GM12872 (cell line): Measurements from ENCODE around the gene HTRA2.

Experiments
- TF ChIP-seq, protein P1 (sequence below): IDR thresholded peaks from 3 replicates; pipeline ENCODE4 v1.5.1; 2011; ENCODE audit warnings: low read depth, mild to moderate bottlenecking, low read length, moderate library complexity; ENCODE audit not compliant: insufficient read depth

The HTRA2 gene

DNA sequence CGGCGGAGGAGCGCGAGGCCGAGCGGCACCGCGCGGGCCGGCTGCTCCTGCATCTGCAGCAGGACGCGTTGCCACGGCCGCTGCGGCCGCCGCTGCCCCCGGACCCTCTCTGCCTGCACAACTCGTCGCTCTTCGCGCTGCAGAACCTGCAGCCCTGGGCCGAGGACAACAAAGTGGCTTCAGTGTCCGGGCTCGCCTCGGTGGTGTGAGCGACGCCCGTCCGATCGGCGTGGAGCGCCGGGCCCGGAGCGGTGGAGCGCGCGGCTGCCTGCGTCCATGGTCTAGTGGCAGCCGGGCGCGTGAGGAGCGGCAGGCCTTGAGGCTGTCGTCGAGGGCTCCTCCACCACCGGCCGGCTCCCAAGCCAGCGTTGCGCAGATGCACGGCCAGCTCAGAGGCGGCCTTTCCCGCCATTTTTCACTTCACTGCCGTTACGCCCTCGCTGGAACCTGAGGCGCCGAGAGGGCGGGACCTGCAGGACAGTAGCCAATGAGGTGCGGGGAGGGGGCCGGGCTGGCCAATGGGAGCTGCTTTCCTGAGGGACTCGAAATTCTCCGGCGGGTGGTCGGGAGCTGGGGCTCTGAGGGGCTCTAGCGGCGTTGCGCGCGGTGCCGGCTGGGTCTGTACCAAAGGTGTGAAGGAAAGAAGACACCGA lies 13.6 kb upstream of the HTRA2 start:
- TF ChIP-seq, protein P1, sequence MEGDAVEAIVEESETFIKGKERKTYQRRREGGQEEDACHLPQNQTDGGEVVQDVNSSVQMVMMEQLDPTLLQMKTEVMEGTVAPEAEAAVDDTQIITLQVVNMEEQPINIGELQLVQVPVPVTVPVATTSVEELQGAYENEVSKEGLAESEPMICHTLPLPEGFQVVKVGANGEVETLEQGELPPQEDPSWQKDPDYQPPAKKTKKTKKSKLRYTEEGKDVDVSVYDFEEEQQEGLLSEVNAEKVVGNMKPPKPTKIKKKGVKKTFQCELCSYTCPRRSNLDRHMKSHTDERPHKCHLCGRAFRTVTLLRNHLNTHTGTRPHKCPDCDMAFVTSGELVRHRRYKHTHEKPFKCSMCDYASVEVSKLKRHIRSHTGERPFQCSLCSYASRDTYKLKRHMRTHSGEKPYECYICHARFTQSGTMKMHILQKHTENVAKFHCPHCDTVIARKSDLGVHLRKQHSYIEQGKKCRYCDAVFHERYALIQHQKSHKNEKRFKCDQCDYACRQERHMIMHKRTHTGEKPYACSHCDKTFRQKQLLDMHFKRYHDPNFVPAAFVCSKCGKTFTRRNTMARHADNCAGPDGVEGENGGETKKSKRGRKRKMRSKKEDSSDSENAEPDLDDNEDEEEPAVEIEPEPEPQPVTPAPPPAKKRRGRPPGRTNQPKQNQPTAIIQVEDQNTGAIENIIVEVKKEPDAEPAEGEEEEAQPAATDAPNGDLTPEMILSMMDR, result no peak

DNA sequence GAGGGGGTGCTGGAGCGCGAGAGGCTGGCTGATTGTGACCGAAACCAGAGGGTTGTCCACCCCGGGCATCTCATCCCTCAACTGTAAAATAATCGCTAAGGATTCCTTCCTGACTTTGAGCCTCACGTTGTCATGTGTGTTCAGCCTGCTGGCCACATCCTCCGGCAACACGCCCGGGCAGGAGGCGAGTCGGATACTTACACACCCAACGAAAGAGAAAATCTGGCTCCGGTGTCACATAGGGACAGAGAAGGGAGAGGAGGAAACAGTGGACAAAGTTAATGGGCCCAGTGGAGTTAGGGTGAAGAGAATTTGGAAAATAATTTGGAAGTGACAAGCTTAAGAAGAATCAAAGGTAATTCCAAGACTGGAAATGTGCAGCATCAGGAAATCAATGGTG lies 13.1 kb upstream of the HTRA2 start:
- TF ChIP-seq, protein P1, result no peak

DNA sequence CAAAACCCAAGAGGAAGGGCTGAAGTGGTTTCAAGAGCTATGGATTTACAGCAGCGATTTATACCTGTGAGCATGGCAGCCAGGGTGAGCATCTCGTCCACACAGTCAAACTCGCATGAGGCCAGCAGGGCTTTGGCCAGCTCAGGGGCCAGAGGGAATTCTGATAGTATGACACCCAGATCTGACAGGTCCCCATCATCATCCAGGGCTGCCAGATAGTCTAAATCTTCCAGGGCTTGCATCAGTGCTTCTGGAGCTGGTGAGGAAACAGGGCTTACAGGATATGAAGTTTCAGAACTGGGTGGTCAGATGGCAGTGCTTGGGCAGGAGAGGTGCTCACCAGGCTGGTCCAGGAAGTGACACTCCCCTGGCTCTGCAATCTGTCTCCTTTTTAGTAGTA lies 7.2 kb upstream of the HTRA2 start:
- TF ChIP-seq, protein P1, result no peak

DNA sequence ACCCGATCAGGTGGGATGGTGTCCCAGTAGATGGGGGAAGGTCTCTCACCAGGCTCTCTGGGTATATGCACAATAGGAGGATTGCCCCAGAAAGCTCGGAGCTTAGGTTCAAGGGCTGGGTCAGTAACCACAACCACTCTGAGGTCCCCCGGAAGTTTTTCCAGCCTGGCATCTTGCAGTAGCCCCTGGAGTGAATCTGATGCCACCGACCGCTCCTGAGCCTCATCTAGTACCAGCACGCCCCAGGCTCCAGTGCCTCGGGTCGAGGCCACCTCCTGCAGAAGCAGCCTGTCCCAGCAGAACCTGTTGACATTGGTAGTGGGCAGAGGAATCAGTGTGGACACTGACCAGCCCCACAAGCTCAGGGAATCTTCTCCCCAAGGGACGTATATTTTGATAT lies 5.7 kb upstream of the HTRA2 start:
- TF ChIP-seq, protein P1, result no peak

DNA sequence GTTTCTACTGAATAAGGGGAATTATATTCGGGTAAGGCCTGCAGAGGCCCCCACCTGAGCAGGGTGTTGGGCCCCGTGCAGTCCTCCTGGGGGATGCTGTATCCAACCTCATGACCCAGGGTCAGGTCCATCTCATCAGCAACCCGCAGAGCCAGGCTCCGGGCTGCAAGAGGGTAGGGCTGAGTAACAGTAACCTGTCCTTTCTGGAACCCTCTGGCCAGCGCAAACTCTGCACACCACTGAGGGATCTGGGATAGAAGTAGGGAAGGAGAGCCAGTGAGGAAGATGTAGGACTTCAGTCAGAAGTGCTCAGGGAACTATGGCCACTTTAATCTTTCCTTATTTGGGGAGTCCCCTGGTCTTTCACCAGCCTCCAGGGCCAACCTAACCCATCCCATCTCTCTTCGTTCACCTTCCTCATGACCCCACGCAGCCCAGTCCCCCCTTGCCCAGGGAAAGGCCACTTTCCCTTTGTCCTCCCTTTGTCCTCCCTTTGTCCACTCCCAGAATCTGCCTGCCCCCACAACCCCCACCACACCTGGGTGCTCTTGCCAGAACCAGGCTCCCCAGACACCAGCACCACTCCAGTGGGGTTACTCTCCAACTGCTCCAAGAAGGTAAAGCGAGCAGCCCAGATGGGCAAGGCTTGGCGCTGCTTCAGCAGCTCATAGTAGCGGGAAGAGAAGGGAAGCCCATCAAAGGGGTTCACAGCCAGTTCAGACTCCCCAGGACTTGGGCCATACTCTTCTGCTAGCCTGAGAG lies 4.6 kb upstream of the HTRA2 start:
- TF ChIP-seq, protein P1, result no peak

DNA sequence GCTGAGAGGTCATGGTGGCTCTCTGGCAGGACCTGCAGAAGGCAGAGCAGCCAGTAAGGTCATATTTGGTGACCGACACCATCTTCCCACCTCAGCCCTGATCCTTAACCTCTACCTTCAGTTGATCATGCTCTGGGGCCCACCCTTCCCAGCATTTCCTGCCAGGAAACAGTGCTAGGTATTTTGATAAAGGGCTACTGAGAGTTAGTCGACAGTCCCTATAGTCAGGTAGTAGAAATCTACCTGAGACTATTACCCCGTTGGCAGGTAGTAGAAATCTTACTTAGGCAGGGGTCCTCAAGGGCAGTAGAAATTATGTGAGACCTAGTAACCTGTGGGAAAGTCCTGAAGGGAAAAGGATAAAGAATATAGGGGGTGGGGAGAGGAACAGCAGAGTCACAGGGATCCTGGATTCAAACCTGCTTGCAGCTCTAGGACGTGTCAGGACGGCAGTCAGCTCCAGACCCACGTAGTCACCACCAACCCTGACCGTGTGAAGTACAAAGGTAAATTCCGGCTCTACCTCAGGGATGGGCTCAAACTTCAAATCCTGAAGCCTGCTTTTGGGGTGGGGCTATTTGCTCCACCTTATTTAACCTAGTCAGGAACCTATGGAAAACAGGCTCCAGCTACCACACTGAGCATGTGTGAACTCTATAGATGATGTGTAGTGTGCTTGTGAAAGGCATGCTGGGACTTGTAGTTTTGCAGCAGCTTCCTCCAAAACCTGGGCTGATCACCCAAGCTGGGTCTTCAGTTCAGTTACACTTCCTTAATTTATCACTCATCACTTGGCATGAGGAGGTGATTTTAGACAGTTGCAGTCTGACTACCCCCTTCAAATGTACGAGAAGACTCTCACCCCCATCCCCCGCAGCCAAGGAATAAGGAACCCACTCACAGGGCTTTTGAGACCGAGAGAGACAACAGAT lies 3.8 kb upstream of the HTRA2 start, which contains the start of gene DQX1:
TSS of gene DQX1 (minus strand) at position 515 of the 932 bp plus-strand sequence. CDS start at position 13, 502 bp downstream.
- TF ChIP-seq, protein P1, result no peak

DNA sequence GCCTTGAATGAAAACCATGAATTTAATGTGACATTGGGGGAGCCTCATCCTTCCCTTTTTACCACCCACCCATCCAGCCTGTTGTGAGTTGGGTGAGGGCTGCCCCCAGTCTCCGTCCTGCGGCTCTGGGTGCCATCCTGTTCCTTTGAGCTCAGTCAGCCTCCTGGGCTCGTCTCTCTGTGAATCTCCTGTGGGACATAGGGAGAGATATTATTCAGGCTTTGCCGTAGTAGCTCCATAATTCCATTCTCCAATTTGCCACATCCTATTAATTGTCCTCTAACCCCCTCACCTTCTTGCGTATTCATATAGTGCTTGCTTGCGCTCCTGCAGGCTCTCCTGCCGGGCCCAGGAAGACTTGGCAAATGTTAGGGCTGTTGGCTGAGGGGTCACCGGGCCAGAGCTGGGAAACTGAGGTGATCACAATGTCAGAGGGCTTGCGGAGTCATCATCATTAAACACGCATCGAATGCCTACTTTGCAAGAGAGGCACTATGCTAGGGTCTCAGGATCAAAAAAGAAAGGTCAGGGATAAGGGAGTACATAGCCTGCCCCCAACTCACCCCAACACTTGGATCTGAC lies 3.0 kb upstream of the HTRA2 start:
- TF ChIP-seq, protein P1, result no peak
